GM12891 (cell line): Measurements from ENCODE around the gene C7.

Experiments used
- DNase-seq: peaks from one replicate; pipeline ENCODE4 v3.0.0; 2011; ENCODE audit warnings: low spot score; ENCODE audit not compliant: insufficient read length
- FAIRE-seq: peaks from 2 replicates; lab custom pipeline; 2011; peaks lifted over from hg19 to GRCh38; lab: Jason Lieb, UNC
- PAX5 ChIP-seq: IDR thresholded peaks from 2 replicates; pipeline ENCODE4 v1.6.1; 2011; ENCODE audit warnings: low read length, moderate library complexity, mild to moderate bottlenecking; ENCODE audit not compliant: insufficient read depth, severe bottlenecking
- POLR2A ChIP-seq: IDR thresholded peaks from 2 replicates; pipeline ENCODE4 v1.6.1; 2011; ENCODE audit warnings: low read depth, low read length, control low read depth
- POLR2AphosphoS5 ChIP-seq: IDR thresholded peaks from 2 replicates; pipeline ENCODE4 v1.6.1; 2011; ENCODE audit warnings: low read depth, low read length, control low read depth
- POU2F2 ChIP-seq: IDR thresholded peaks from 2 replicates; pipeline ENCODE4 v1.6.1; 2011; ENCODE audit warnings: low read depth, mild to moderate bottlenecking, control low read depth, low read length, moderate library complexity
- SPI1 ChIP-seq: IDR thresholded peaks from 2 replicates; pipeline ENCODE4 v1.6.1; 2011; ENCODE audit warnings: low read depth, low read length, control low read depth
- TAF1 ChIP-seq: IDR thresholded peaks from 2 replicates; pipeline ENCODE4 v1.6.1; 2011; ENCODE audit warnings: low read depth, low read length, control low read depth

Gene C7

DNA sequence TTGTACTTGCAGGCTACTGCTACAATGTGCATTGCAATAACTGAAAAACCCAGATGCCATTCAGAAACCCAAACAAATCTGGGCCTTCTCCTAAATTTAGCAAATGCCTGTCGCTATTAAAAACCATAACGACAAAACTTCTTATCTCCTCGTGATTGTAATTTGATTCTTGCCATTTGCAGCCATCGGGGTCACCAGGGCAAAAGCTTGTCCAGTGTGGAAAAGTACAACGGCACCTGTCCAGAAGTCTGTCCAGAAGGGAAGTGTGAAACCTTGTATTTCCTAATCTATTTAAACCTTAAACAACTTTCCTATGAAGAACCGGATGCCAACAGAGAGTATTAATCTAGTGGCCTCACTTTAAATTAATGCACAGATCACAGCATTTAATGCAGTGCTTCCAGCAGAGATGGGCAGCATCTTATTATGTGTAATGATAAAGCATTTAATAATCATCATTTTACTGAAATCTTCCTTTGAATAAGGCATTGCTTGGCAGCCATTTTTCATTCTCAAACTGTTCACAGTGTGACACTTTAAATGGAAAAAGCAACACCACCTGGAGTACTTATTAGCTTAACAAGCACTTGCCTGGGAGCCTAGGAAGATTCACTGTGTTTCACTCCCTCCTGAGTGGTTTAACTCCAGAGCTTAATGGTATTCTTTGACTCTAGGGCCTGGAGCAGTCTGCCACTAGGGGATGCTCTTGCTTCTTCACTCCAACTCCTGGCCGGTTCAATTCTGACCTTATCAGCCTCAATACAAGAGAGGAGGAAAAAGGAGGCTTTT lies 4.9 kb upstream of the C7 start:
- FAIRE-seq (peak; percentile 85), DNase-seq (peak; percentile 32)
- TF ChIP-seq POLR2A (no peak), POLR2AphosphoS5 (no peak)

DNA sequence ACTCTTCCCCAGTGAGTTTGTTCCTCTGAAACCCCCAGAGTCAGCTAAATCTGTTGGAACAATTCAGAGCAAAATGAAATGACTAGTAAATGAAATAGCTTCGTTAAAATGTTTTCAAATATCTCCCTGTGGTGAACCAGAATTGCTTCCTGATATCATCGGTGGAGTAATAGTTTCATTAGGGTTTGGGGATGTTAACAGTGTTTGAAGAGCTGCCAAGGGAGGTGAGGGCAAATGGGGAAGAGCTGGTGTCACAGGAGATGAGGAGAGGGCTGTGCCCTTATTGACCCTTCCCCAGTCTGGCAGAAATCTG lies 4.3 kb upstream of the C7 start:
- DNase-seq (no peak), FAIRE-seq (no peak)
- TF ChIP-seq POU2F2 (no peak), POLR2AphosphoS5 (no peak), SPI1 (no peak), TAF1 (no peak), POLR2A (no peak), PAX5 (no peak)

DNA sequence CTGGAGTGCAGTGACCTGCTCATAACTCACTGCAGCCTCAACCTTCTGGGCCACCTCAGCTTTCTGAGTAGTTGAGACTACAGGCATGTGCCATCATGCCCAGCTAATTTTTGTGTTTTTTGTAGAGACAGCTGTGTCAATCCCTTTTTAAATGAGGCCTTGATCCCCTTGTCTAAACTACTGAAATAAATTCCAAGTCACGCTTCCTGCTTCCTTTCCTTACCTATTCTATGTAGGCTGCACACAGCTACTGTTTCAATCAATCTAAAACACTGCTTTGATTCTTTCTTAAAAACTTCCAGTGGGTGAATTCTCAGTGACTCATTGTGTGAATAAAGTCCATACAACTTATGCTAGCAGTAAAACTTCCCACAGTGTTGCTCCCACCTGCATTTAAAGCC lies 2.9 kb upstream of the C7 start:
- FAIRE-seq (no peak), DNase-seq (no peak)
- TF ChIP-seq SPI1 (no peak), TAF1 (no peak)

DNA sequence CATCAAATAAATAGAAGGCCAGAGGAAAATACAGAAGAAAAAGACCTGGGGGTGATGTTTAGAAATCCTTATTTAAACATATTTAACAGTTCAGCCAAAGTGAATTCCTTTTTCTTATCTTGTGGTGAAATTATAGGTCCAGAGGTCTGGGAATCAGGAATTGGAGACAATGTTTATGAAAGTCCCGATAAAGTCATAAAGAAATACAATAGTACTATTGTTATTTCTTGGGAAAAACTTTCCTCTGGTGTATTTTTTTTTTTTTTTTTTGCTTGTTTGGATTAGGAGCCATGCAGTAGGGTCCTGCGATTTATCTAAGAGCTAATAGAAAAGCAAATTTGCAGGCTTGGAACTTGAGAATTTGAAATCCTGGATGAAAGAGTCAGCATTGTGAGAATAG lies 426 bp downstream of the C7 start:
- FAIRE-seq (no peak), DNase-seq (no peak)
- TF ChIP-seq POLR2AphosphoS5, result no peak
- no peak for TF ChIP-seq PAX5
- no peak for TF ChIP-seq POU2F2
- no peak for TF ChIP-seq TAF1
- no peak for TF ChIP-seq POLR2A
- no peak for TF ChIP-seq SPI1

DNA sequence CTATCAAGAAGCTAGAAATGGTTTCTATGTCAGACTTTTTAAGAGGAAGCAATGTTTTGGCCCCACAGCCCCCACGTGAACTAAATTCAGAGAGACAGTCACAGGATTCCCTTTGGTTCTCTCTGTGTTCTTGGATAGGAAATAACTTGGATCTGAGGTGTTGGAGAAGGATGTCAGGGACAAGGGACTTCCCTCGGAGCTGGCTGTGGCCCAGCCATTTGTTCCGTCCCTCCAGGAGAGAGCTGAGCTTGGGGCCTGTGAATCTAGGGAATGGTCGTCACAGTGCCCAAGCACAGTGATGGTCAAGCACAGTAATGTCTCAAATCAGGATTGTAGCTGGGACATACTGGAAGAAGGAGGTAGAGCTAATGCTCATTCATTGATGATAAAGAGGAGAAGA lies 2.0 kb downstream of the C7 start:
- DNase-seq (no peak), FAIRE-seq (no peak)
- TF ChIP-seq SPI1 (no peak), TAF1 (no peak), PAX5 (no peak), POLR2A (no peak), POU2F2 (no peak), POLR2AphosphoS5 (no peak)

DNA sequence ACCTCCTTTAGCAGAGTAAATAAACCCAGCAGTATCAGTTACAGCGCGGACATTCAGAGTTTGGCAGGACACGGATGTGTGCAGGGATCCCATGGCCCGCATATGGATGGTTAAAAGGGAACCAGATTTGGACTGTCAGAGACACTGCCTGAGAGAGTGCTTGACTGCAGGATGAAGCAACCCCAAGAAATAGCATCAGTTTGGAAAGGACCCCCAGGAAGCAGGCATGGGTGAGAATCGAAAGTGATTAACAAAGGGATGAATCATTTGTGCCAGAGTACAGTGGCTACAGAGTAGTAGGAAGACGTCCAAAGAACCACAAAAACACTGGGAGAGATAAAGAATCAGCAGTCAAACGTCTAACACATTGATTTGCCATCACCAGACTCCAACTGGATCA lies 5.5 kb downstream of the C7 start:
- FAIRE-seq (no peak), DNase-seq (no peak)
- no peak for TF ChIP-seq TAF1
- no peak for TF ChIP-seq POLR2AphosphoS5
- TF ChIP-seq PAX5, result no peak
- TF ChIP-seq SPI1, result no peak
- TF ChIP-seq POU2F2, result no peak
- TF ChIP-seq POLR2A, result no peak

DNA sequence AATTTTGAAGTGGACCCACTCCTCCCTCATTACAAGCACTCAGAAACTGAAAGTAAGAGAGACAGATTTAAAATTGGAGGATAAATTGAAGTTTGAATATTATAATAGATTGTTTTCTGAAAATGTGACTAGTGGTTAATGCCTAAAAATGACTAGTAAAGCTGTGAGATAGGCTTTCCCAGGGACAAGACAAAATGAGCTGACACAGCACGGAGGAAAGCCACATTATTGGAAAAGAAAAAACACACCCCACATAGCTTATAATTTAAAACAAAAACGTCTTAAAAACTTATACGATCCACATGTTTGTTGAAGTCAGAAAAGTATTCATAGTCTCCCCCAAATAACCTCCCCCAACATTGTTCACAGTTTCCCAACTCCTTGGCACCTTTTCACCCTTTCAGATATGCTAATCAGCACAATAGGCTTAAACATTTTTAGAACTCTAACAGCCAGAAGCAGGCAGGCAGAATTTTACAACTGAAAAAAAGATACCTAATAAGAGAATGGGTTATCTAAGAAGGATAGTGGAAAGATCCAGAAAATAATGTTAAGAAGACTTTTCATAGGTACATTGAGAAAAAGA lies 6.1 kb downstream of the C7 start:
- DNase-seq, result no peak
- TF ChIP-seq POLR2A (no peak), TAF1 (no peak), PAX5 (no peak)
- no peak for FAIRE-seq

DNA sequence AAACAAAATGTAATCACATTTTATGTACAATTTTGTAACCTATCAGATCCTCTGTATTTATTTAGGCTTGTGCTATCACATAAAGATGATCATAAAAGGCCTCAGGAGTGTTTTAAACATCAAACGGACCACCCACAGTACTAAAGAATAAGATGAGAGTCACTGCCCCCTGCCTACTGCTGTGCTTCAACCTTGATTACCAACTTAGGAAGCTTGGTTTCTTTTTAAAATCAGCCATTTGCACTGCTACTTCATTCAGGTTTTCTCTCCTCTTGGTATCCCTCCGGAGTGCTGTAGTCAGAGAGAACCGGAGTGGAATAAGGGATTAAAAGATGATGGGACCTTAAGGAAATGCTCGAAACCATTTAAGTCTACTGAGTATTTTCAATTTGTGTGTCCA lies 6.9 kb downstream of the C7 start:
- FAIRE-seq (no peak), DNase-seq (no peak)
- TF ChIP-seq POU2F2 (no peak), POLR2A (no peak), POLR2AphosphoS5 (no peak), PAX5 (no peak), TAF1 (no peak), SPI1 (no peak)

DNA sequence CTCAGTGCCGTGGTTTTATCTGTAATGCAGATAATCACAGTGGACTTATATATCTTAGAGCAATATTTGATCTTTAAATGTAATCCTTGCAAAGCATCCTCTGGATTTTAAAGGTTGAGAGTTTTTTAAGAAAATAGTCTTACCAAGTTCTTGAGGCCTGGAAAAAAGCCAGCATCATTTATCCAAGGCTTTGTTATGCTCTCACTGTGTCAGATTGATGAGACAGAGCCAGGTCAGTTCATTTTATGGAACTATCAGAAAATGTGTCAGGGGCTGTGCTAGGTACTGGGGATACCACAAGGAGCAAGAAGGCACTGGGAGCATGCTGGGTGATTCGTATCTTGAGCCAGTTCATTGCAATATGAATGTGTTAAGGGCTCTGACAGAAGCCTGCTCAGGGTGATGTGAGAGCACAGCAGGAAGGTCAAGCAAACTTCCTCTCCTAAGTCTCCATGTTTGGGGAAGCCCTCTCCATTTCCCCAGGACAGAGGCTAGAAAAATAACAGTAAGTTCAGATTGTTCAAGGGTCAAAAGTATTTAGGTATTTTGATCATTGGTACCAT lies 19.7 kb downstream of the C7 start:
- no peak for DNase-seq
- FAIRE-seq, result no peak
- TF ChIP-seq SPI1 (no peak), POLR2A (no peak), TAF1 (no peak), POLR2AphosphoS5 (no peak), POU2F2 (no peak), PAX5 (no peak)

DNA sequence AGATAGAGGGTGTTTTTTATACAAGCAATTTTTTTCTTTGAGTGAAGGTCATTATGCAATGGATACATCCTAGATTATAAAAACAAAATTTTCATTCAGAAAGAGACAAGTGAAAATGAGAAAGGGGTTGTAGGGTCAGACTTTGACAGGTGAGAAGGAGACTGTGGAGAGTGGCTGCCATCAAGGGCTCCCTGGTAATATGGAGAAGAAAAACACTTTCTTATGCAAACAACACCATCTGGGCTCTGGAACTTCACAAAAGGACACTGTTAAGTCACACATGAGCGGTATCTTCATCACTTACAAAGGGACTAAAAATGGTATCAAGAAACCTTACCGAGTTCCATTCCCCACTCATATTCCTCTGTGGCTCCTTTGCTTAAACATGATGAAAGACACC lies 23.5 kb downstream of the C7 start:
- TF ChIP-seq PAX5 (no peak), SPI1 (no peak), POLR2A (no peak), POLR2AphosphoS5 (no peak), TAF1 (no peak), POU2F2 (no peak)
- DNase-seq (no peak), FAIRE-seq (no peak)
